HG02981 (cell line): Measurements from ENCODE around the gene RFPL1.
"Not testable (repeated sequence)": the region's sequence is repeated elsewhere in the genome, so short reads cannot be mapped to it uniquely, and the experiment has no call there.

Source experiments
- ATAC-seq: cut with Tn5 transposase; IDR thresholded peaks from one replicate; pipeline ENCODE4 v1.9.1; 2021; ENCODE audit warnings: mild to moderate bottlenecking, moderate library complexity; ENCODE audit not compliant: unreplicated experiment

RFPL1 gene

DNA sequence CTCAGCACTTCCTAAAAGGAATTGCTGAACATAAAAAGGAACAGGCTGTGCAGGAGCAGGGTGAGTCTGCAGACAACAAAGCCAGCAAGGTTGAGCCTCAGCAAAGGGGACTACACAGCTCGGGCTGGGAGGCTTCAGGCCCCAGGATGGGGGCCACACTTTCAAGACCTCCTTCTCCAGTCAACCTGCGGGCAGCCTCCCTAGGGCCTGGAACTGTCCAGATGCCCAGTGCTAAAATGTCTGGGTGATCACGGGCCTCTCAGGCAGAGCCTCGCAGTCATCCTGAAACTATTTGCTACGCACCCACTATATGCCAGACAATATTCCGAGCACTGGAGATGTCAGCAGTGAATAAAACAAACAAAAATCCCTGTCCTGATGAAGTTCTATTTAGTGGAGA is 37.7 kb downstream of the RFPL1 start:
- no peak for ATAC-seq

DNA sequence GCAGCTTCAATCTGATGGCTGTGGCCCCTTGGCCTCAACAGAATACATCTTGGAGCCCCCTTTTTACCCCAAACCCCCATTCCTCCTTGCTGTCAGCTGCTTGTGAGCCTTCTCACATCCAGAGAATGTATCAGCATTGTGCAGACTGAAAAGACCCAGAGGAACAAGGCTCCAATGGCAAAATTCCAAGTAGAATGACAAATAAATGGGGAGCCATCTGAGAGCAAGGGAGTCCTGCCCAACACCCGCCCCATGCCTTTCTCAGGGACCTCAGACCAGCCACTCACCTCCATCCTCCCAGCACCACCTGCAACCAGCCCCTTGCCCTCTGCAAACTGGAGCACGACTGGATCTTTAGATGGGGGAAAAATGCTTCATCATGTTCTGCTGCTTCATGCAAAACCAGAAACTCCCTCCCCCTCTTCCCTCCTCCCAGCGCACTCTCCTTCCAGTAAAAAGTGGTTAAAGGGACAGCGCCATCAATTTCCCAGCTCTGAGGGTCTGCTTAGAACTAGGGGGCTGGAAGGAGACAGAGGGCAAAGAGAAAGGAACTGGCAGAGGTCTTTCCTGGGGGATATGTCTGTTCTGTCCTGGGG is 39.4 kb downstream of the RFPL1 start:
- no peak for ATAC-seq

DNA sequence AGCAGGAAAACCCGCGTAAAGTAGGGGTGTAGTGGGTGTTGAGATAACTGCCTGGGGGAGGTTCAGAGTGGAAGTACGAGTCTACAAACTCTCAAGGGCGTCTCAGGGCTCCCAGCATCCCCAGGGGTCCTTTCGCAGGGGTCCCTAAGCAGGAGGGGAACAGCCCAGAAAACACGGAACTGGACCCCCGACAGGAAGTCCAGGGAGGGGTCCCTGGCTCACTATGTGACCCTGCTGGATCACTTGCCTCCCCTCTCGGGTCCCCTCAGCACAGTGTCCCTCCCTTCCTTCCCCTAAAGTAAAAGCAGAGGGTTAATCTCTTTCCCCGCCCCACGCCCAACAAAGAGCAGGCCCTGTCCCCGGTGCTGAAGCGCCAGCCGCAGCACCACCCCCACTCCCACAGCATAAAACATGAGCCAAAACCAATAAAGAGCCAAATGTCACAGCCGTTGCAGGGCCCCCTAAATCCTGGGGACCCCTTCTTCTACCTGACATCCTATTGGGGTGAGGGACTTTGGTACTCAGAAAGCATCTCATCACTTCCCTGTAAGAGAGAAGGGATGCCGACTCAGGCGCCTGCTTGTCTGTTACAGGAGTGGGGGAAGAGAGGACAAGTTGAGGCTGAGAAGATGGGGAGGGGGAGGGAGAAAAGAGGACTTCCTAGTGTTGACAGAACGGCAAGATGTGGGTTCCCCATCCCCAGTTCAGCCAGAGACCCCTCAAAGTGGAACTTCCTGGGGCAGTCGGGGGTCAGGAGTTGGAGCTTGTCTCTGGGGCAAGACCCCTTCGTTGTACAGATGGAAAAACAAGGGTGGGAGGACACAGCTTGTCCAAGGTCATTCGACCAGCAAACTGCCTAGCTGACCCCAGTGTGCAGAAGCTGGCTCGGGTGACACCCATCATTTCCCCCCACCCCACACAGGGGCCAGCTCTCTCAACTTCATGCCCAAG is 40.2 kb downstream of the RFPL1 start:
- ATAC-seq = no peak

DNA sequence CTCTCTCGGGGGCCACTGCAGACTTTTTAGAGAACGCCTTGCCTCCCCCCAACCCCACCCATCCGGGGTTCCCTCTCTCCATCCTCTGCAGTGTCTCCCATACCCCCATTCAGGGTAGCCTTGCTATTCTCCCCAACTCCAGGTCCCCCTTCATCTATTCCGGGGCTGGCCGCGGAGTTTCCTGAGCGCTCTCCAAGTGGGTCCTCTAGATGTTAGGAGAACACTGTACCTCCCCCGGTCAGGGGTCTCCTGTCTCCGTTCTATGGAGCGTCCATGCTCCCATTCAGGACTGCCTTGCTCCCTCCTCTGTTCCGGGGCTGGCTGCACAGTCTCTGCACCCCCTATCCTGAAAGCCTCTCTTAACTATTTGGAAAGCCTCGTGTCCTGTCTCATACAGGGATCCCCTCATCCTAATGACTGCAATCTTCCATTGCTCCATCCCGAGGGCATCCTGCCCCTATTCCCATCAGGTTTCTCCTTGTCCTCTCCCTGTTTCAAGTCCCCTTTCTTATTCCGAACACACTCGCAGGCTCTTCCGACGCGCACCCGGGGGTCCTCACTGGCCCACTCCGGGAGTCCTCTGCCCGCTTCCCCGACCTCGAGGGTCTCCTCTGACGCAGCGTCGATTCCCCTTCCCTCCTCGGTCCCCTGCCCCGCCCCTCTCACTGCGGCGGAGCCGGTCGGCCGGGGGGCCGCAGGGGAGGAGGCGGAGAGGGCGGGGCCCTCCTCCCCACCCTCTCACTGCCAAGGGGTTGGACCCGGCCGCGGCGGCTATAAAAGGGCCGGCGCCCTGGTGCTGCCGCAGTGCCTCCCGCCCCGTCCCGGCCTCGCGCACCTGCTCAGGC is 41.3 kb downstream of the RFPL1 start, which contains the start of gene NEFH:
TSS of gene NEFH (plus strand) at position 802 of the 845 bp plus-strand sequence. CDS start 45 bp downstream, outside the sequence.
- ATAC-seq = no peak

DNA sequence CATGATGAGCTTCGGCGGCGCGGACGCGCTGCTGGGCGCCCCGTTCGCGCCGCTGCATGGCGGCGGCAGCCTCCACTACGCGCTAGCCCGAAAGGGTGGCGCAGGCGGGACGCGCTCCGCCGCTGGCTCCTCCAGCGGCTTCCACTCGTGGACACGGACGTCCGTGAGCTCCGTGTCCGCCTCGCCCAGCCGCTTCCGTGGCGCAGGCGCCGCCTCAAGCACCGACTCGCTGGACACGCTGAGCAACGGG is 41.8 kb downstream of the RFPL1 start:
- ATAC-seq = no peak

- ATAC-seq = no peak
These were observed 42.3 kb downstream of the RFPL1 start for GRCh38 chr22:29480512-29481264.

GRCh38 chr22:29481265-29482000 is 43.0 kb downstream of the RFPL1 start:
- no peak for ATAC-seq

GRCh38 chr22:29482253-29482652 is 43.9 kb downstream of the RFPL1 start:
- ATAC-seq = no peak

DNA sequence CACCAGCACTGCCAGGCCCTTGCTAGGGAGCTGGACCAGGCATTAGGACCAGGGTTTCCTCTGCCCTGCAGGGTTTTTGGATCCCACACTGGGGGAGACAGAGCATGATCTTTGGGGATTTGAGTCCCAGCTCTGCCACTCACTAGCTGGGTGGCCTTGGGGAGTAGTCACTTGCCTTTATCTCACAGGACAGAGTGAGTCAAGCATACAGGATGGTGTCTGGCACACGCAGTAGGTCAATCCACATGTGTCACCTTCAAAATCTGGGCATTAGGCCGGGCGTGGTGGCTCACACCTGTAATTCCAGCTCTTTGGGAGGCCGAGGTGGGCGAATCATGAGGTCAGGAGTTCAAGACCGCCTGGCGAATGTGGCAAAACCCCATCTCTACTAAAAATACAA is 44.3 kb downstream of the RFPL1 start:
- ATAC-seq = no peak

DNA sequence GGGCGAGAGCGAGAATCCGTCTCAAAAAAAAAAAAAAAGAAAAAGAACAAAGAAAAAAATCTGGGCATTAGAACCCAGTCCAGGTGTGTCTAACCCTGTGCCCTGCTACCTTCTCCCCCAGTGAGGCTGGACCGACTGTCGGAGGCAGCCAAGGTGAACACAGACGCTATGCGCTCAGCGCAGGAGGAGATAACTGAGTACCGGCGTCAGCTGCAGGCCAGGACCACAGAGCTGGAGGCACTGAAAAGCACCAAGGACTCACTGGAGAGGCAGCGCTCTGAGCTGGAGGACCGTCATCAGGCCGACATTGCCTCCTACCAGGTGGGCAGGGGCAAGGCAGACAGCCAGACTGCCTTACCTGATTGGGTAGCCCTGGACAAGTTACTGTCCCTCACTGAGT is 44.9 kb downstream of the RFPL1 start:
- ATAC-seq = no peak

DNA sequence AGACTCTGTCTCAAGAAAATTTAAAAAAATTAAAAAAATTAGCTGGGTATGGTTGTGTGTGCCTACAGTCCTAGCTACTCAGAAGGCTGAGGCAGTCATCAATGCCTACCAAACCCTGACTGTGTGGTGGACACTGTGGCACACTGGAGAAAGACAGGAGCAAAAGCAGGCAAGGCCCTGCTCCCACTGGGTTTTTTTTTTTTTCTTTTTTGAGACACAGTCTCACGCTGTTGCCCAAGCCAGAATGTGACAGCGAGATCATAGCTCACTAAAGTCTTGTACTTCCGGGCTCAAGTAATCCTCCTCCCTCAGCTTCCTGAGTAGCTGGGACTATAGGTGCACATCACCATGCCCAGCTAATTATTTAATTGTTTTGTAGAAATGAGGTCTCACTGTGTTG is 46.3 kb downstream of the RFPL1 start:
- ATAC-seq = no peak

- ATAC-seq = no peak
These were observed 47.1 kb downstream of the RFPL1 start for GRCh38 chr22:29485448-29485847.

DNA sequence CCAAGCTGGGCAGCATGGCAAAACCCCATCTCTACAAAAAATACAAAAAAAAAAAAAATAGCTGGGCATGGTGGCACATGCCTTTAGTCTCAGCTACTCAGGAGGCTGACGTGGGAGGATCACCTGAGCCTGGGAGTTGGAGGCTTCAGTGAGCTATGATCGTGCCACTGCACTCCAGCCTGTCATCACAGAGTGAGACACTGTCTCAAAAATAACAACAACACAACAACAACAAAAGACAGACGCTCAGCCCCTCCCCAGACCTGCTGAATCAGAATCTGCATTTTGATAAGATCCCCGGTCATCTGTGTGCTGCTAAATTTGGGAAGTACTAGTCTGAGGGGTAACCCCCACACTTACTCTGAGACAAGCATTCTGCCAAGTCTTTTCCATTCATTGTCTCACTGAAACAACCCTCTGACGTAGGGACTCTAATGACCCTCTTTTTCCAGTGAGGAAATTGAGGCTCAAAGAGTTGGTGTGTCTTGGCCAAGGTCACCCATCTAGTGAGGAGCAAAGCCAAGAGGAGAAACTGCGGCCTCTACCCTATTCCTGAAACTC is 49.1 kb downstream of the RFPL1 start:
- ATAC-seq = no peak

DNA sequence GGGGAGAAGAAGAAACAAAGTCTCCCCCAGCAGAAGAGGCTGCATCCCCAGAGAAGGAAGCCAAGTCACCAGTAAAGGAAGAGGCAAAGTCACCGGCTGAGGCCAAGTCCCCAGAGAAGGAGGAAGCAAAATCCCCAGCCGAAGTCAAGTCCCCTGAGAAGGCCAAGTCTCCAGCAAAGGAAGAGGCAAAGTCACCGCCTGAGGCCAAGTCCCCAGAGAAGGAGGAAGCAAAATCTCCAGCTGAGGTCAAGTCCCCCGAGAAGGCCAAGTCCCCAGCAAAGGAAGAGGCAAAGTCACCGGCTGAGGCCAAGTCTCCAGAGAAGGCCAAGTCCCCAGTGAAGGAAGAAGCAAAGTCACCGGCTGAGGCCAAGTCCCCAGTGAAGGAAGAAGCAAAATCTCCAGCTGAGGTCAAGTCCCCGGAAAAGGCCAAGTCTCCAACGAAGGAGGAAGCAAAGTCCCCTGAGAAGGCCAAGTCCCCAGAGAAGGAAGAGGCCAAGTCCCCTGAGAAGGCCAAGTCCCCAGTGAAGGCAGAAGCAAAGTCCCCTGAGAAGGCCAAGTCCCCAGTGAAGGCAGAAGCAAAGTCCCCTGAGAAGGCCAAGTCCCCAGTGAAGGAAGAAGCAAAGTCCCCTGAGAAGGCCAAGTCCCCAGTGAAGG is 50.9 kb downstream of the RFPL1 start:
- not testable (repeated sequence) for ATAC-seq

DNA sequence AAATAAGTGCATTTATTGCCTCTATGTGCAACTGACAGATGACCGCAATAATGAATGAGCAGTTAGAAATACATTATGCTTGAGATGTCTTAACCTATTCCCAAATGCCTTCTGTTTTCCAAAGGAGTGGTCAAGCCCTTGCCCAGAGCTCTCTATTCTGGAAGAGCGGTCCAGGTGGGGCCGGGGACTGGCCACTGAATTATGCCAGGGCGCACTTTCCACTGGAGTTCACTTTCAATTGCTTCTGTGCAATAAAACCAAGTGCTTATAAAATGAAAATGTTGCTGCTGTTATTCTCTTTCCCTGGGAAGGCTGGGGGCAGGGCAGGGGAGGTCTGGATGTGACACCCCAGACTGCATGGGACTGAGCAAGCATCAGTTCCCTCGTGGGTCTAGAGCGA is 52.6 kb downstream of the RFPL1 start:
- ATAC-seq = no peak
